Measurements from ENCODE around the gene SYT1. TPM values are rescaled to one million over a fixed set of nuclear protein-coding genes. Genes with fewer than 3 reads are reported as not detected.

The SYT1 gene
- total RNA-seq, 1 donor from 2014 or later: 33.2 TPM

DNA sequence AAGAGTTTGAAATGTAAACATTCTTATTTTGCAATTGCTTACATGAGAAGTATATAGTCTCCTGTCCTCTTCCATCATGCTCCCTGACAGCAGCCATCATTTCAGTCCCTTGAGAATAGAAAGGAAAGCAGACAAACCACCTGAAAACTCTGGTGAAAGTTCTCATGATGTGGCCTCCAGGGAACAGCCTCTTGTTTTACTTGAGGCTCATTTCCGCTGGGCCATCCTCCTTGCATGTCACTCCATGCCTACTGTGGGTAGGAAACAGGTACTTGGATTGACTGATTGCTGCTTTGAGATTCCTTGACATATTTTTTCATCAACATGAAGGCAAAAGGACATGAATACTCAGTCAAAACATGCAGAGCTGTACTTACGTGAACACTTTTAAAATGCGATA lies 6.0 kb downstream of the SYT1 start:
- Histone ChIP-seq H3K36me3 (ENCODE audit: insufficient read depth, low read length) (no peaks in the 10 kb centered on the region), H3K4me1 (ENCODE audit: insufficient read depth, low read length) (no peaks in the 10 kb centered on the region), H3K9me3 (ENCODE audit: insufficient read depth, low read depth, low read length) (no peaks in the 10 kb centered on the region), H3K27me3 (ENCODE audit: insufficient read depth, low read length) (no peaks in the 10 kb centered on the region), H4K20me1 (ENCODE audit: insufficient read depth, low read length) (no peaks in the 10 kb centered on the region), H3K4me2 (ENCODE audit: low read length) (no peak overlapping the region), H3K4me3 (ENCODE audit: insufficient read depth, low read depth, low read length) (no peak overlapping the region), H2AFZ (ENCODE audit: low read depth, low read length) (no peak overlapping the region), H3K27ac (ENCODE audit: low read depth, low read length) (no peak overlapping the region), H3K9ac (ENCODE audit: low read length) (no peak overlapping the region), H3K79me2 (ENCODE audit: insufficient read depth, low read length) (peaks cover 28% of the 10 kb centered on the region)
- FAIRE-seq (no peak), DNase-seq (ENCODE audit: low read depth) (no peak)
- Mint-ChIP-seq H3K27ac (ENCODE audit: unreplicated experiment) (no peak overlapping the region), H3K4me1 (ENCODE audit: low read depth, unreplicated experiment) (peaks cover 2% of the 10 kb centered on the region), H3K27me3 (ENCODE audit: low read depth, unreplicated experiment) (no peaks in the 10 kb centered on the region), H3K36me3 (ENCODE audit: low read depth, unreplicated experiment) (no peaks in the 10 kb centered on the region), H3K4me3 (ENCODE audit: unreplicated experiment) (no peak overlapping the region), H3K9me3 (ENCODE audit: unreplicated experiment) (no peaks in the 10 kb centered on the region)
- no peak for TF ChIP-seq EZH2 (IDR thresholded peaks at IDR 0.05; ENCODE audit: insufficient read depth, low read length)
- TF ChIP-seq, protein P1, sequence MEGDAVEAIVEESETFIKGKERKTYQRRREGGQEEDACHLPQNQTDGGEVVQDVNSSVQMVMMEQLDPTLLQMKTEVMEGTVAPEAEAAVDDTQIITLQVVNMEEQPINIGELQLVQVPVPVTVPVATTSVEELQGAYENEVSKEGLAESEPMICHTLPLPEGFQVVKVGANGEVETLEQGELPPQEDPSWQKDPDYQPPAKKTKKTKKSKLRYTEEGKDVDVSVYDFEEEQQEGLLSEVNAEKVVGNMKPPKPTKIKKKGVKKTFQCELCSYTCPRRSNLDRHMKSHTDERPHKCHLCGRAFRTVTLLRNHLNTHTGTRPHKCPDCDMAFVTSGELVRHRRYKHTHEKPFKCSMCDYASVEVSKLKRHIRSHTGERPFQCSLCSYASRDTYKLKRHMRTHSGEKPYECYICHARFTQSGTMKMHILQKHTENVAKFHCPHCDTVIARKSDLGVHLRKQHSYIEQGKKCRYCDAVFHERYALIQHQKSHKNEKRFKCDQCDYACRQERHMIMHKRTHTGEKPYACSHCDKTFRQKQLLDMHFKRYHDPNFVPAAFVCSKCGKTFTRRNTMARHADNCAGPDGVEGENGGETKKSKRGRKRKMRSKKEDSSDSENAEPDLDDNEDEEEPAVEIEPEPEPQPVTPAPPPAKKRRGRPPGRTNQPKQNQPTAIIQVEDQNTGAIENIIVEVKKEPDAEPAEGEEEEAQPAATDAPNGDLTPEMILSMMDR (IDR thresholded peaks at IDR 0.05; ENCODE audit: insufficient read depth, low read depth, low read length): no peak

DNA sequence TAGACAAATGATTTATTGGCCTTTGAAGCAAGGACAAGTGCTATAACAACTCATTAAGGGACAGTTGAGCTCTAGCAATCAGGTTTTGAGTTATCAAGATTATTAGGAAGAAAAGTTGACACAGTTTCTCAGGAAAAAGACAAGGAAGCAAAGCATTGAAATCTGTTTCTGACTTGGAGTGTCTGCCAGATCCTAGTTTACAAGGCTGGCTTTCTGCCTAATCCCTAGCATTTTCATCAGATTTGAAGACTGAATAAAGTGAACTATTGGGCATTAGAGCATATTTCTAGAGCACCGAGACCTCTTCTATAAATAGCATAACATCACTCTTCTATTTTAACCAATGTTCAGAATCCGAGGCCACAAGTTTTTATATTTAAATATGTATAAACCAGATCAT lies 7.0 kb downstream of the SYT1 start:
- no peaks in the 10 kb centered on the region for H3K36me3 ChIP-seq (ENCODE audit: insufficient read depth, low read length)
- no peak overlapping the region for H3K4me3 ChIP-seq (ENCODE audit: insufficient read depth, low read depth, low read length)
- H3K4me3 Mint-ChIP-seq (ENCODE audit: unreplicated experiment): no peak overlapping the region
- no peak for DNase-seq (ENCODE audit: low read depth)
- H3K4me2 ChIP-seq (ENCODE audit: low read length): no peak overlapping the region
- H4K20me1 ChIP-seq (ENCODE audit: insufficient read depth, low read length): no peaks in the 10 kb centered on the region
- peaks cover 22% of the 10 kb centered on the region for H3K79me2 ChIP-seq (ENCODE audit: insufficient read depth, low read length)
- H3K4me1 Mint-ChIP-seq (ENCODE audit: low read depth, unreplicated experiment): peaks cover 2% of the 10 kb centered on the region
- H3K9ac ChIP-seq (ENCODE audit: low read length): no peak overlapping the region
- no peaks in the 10 kb centered on the region for H3K9me3 ChIP-seq (ENCODE audit: insufficient read depth, low read depth, low read length)
- H3K27me3 ChIP-seq (ENCODE audit: insufficient read depth, low read length): no peaks in the 10 kb centered on the region
- H2AFZ ChIP-seq (ENCODE audit: low read depth, low read length): no peak overlapping the region
- no peaks in the 10 kb centered on the region for H3K4me1 ChIP-seq (ENCODE audit: insufficient read depth, low read length)
- FAIRE-seq: no peak
- H3K27ac Mint-ChIP-seq (ENCODE audit: unreplicated experiment): no peak overlapping the region
- TF ChIP-seq, protein P1 (IDR thresholded peaks at IDR 0.05; ENCODE audit: insufficient read depth, low read depth, low read length): no peak
- TF ChIP-seq EZH2 (IDR thresholded peaks at IDR 0.05; ENCODE audit: insufficient read depth, low read length): no peak
- no peak overlapping the region for H3K27ac ChIP-seq (ENCODE audit: low read depth, low read length)
- H3K27me3 Mint-ChIP-seq (ENCODE audit: low read depth, unreplicated experiment): no peaks in the 10 kb centered on the region
- H3K36me3 Mint-ChIP-seq (ENCODE audit: low read depth, unreplicated experiment): no peaks in the 10 kb centered on the region
- no peaks in the 10 kb centered on the region for H3K9me3 Mint-ChIP-seq (ENCODE audit: unreplicated experiment)

DNA sequence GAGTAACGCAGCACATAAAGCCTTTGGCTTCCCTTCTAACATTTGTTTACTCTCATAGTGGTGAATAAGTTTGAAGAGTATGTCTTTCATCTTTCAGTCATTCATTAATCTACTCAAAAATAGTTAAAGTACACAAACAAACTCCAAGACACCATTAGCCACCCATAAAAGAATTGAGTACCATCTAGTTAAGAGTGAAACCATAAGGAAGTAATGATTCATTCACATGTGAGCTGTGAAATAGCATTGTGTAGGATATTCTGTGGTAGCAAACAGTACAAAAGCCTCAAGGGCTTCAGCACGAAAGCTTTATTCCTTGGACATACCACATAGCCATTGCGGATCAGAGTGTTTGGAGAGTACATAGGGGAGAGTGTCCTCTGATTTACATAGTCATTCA lies 13.9 kb downstream of the SYT1 start:
- peaks cover 4% of the 10 kb centered on the region for H3K36me3 Mint-ChIP-seq (ENCODE audit: low read depth, unreplicated experiment)
- Histone ChIP-seq H4K20me1 (ENCODE audit: insufficient read depth, low read length) (no peaks in the 10 kb centered on the region), H3K9me3 (ENCODE audit: insufficient read depth, low read depth, low read length) (no peaks in the 10 kb centered on the region), H3K4me1 (ENCODE audit: insufficient read depth, low read length) (peaks cover 10% of the 10 kb centered on the region), H3K27ac (ENCODE audit: low read depth, low read length) (no peak overlapping the region), H3K27me3 (ENCODE audit: insufficient read depth, low read length) (no peaks in the 10 kb centered on the region), H2AFZ (ENCODE audit: low read depth, low read length) (no peak overlapping the region), H3K79me2 (ENCODE audit: insufficient read depth, low read length) (peaks cover 6% of the 10 kb centered on the region), H3K4me3 (ENCODE audit: insufficient read depth, low read depth, low read length) (no peak overlapping the region), H3K9ac (ENCODE audit: low read length) (no peak overlapping the region), H3K4me2 (ENCODE audit: low read length) (no peak overlapping the region), H3K36me3 (ENCODE audit: insufficient read depth, low read length) (no peaks in the 10 kb centered on the region)
- no peaks in the 10 kb centered on the region for H3K27me3 Mint-ChIP-seq (ENCODE audit: low read depth, unreplicated experiment)
- no peak for TF ChIP-seq EZH2 (IDR thresholded peaks at IDR 0.05; ENCODE audit: insufficient read depth, low read length)
- TF ChIP-seq, protein P1 (IDR thresholded peaks at IDR 0.05; ENCODE audit: insufficient read depth, low read depth, low read length): no peak
- FAIRE-seq (no peak), DNase-seq (ENCODE audit: low read depth) (peak; percentile 20)
- no peak overlapping the region for H3K4me3 Mint-ChIP-seq (ENCODE audit: unreplicated experiment)
- H3K4me1 Mint-ChIP-seq (ENCODE audit: low read depth, unreplicated experiment): peaks cover 28% of the 10 kb centered on the region
- H3K9me3 Mint-ChIP-seq (ENCODE audit: unreplicated experiment): no peaks in the 10 kb centered on the region
- H3K27ac Mint-ChIP-seq (ENCODE audit: unreplicated experiment): no peak overlapping the region

Data from astrocyte (in vitro differentiated cells and primary cell).